ENCODE results near the gene TOMM70.
A peak's percentile ranks its signal among the peaks of the same experiment; 100 is the strongest.
"Not testable (repeated sequence)": the region's sequence is repeated elsewhere in the genome, so short reads cannot be mapped to it uniquely, and the experiment has no call there.

TOMM70 gene

GRCh38 chr3:100400780-100401673 lies at the start of gene TOMM70, which contains the start of gene LNP1:
Gene TOMM70, minus strand, starts transcription at chr3:100401089. Its CDS starts 140 bp downstream, at chr3:100400949.
Gene LNP1, plus strand, starts transcription at chr3:100401539. Its CDS starts 28,191 bp downstream, at chr3:100429730.
- peak; percentile 80 to 91 for DNase-seq (ENCODE audit: low read depth in 2 of 2)

GRCh38 chr3:100449214-100449613 lies 48.3 kb upstream of the TOMM70 start:
- DNase-seq (ENCODE audit: low read depth in 2 of 2) = no peak

GRCh38 chr3:100448079-100448478 lies 47.2 kb upstream of the TOMM70 start:
- no peak for DNase-seq (ENCODE audit: low read depth in 2 of 2)

GRCh38 chr3:100447067-100447466 lies 46.2 kb upstream of the TOMM70 start:
- not testable (repeated sequence) for DNase-seq (ENCODE audit: low read depth in 2 of 2)

- DNase-seq (ENCODE audit: low read depth in 2 of 2) = no peak
Observed at GRCh38 chr3:100443690-100444089, 42.8 kb upstream of the TOMM70 start.

- DNase-seq (ENCODE audit: low read depth in 2 of 2) = no peak
Observed at GRCh38 chr3:100440895-100441294, 40.0 kb upstream of the TOMM70 start.

GRCh38 chr3:100438623-100438974 lies 37.7 kb upstream of the TOMM70 start:
- no peak for DNase-seq (ENCODE audit: low read depth in 2 of 2)

- DNase-seq (ENCODE audit: low read depth in 2 of 2) = no peak
Observed at GRCh38 chr3:100437721-100438622, 37.1 kb upstream of the TOMM70 start.

- no peak for DNase-seq (ENCODE audit: low read depth in 2 of 2)
Observed at GRCh38 chr3:100436951-100437350, 36.1 kb upstream of the TOMM70 start.

- DNase-seq (ENCODE audit: low read depth in 2 of 2) = no peak
Observed at GRCh38 chr3:100429187-100429716, 28.4 kb upstream of the TOMM70 start.

GRCh38 chr3:100427699-100428098 lies 26.8 kb upstream of the TOMM70 start:
- DNase-seq (ENCODE audit: low read depth in 2 of 2) = no peak

GRCh38 chr3:100426067-100426682 lies 25.3 kb upstream of the TOMM70 start:
- DNase-seq (ENCODE audit: low read depth in 2 of 2) = no peak

GRCh38 chr3:100425316-100425715 lies 24.4 kb upstream of the TOMM70 start:
- DNase-seq (ENCODE audit: low read depth in 2 of 2) = no peak

GRCh38 chr3:100424261-100424660 lies 23.4 kb upstream of the TOMM70 start:
- DNase-seq (ENCODE audit: low read depth in 2 of 2) = no peak

GRCh38 chr3:100423611-100424010 lies 22.7 kb upstream of the TOMM70 start:
- DNase-seq (ENCODE audit: low read depth in 2 of 2) = no peak

- DNase-seq (ENCODE audit: low read depth in 2 of 2) = no peak
Observed at GRCh38 chr3:100420885-100421284, 20.0 kb upstream of the TOMM70 start.

- DNase-seq (ENCODE audit: low read depth in 2 of 2) = no peak
Observed at GRCh38 chr3:100419406-100419805, 18.5 kb upstream of the TOMM70 start.

GRCh38 chr3:100416863-100417262 lies 16.0 kb upstream of the TOMM70 start:
- no peak for DNase-seq (ENCODE audit: low read depth in 2 of 2)

GRCh38 chr3:100416176-100416575 lies 15.3 kb upstream of the TOMM70 start:
- no peak for DNase-seq (ENCODE audit: low read depth in 2 of 2)

- DNase-seq (ENCODE audit: low read depth in 2 of 2) = no peak
Observed at GRCh38 chr3:100413613-100414012, 12.7 kb upstream of the TOMM70 start.

- no peak for DNase-seq (ENCODE audit: low read depth in 2 of 2)
Observed at GRCh38 chr3:100412912-100413590, 12.2 kb upstream of the TOMM70 start.
